Cardiac muscle cell (in vitro differentiated cells and primary cell): ENCODE results near the gene LPCAT2. TPM values are rescaled to one million over a fixed set of nuclear protein-coding genes. Genes with fewer than 3 reads are reported as not detected.

ENCODE experiments used
- DNase-seq, 2 donors: peaks; one replicate each; pipeline versions ENCODE4 v3.0.0 to v3.0.0-alpha.2; 2010 to 2017; ENCODE audit warnings: low read depth in 1 of 2, low spot score in 1 of 2
- H3K27ac ChIP-seq: fragments of 200-600 bp; sonication (generic); 2 replicates; pipeline ENCODE4 v1.5.1; 2016
- H3K27me3 ChIP-seq: fragments of 200-600 bp; sonication (generic); 2 replicates; pipeline ENCODE4 v1.6.0; 2016; ENCODE audit warnings: control low read depth
- H3K36me3 ChIP-seq: fragments of 200-600 bp; sonication (generic); 2 replicates; pipeline ENCODE4 v1.5.1; 2016; ENCODE audit warnings: control low read depth
- H3K4me1 ChIP-seq: fragments of 200-600 bp; sonication (generic); 2 replicates; pipeline ENCODE4 v1.8.1; 2017; ENCODE audit warnings: low read depth, mild to moderate bottlenecking, mixed run types
- H3K4me3 ChIP-seq: fragments of 200-600 bp; sonication (generic); 2 replicates; pipeline ENCODE4 v1.5.1; 2016; ENCODE audit warnings: mild to moderate bottlenecking
- H3K9me3 ChIP-seq: fragments of 200-600 bp; sonication (generic); 2 replicates; pipeline ENCODE4 v1.5.1; 2017; ENCODE audit warnings: low read depth, mild to moderate bottlenecking, control low read depth
- polyA plus RNA-seq: library from polyadenylated mRNA; unstranded; fragments of >200 nt; fragmentation: Nextera tagmentation; extraction: Ambion mirVana; gene quantifications from 2 replicates; pipeline ENCODE4 v1.2.1, GENCODE V29; 2016
- total RNA-seq: library from RNA; depleted of rRNA; stranded (reverse); fragments of >200 nt; gene quantifications from 2 replicates; pipeline ENCODE4 v1.2.3, GENCODE V29; 2016
- TF ChIP-seq, protein P1 (sequence below): IDR thresholded peaks from 2 replicates; pipeline ENCODE4 v1.5.1; 2012; ENCODE audit warnings: low read depth, mild to moderate bottlenecking, low read length

LPCAT2 gene
- total and polyA plus RNA-seq, 2 experiments from 2014 or later: 4.0 to 6.2 TPM

DNA sequence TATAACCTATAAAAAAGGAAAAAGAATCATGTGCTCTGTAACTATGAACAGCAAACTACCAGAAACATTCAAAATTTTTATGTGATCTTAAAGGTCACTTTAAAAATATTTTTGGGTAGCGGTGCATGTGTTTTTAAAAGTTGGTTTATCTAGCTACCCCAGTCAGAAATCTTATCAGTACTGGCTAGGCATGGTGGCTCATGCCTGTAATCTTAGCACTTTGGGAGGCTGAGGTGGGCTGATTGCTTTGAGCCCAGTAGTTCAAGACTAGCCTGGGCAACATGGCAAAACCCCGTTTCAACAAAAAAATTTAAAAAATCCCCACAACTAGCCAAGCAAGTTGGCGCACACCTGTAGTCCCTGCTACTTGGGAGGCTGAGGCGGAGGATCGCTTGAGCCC lies 61.3 kb downstream of the LPCAT2 start:
- no peaks in the 10 kb centered on the region for H3K9me3 ChIP-seq
- H3K36me3 ChIP-seq: no peaks in the 10 kb centered on the region
- no peak overlapping the region for H3K27ac ChIP-seq
- no peaks in the 10 kb centered on the region for H3K27me3 ChIP-seq
- H3K4me3 ChIP-seq: no peak overlapping the region
- no peak for DNase-seq
- TF ChIP-seq, protein P1, sequence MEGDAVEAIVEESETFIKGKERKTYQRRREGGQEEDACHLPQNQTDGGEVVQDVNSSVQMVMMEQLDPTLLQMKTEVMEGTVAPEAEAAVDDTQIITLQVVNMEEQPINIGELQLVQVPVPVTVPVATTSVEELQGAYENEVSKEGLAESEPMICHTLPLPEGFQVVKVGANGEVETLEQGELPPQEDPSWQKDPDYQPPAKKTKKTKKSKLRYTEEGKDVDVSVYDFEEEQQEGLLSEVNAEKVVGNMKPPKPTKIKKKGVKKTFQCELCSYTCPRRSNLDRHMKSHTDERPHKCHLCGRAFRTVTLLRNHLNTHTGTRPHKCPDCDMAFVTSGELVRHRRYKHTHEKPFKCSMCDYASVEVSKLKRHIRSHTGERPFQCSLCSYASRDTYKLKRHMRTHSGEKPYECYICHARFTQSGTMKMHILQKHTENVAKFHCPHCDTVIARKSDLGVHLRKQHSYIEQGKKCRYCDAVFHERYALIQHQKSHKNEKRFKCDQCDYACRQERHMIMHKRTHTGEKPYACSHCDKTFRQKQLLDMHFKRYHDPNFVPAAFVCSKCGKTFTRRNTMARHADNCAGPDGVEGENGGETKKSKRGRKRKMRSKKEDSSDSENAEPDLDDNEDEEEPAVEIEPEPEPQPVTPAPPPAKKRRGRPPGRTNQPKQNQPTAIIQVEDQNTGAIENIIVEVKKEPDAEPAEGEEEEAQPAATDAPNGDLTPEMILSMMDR: no peak
- no peaks in the 10 kb centered on the region for H3K4me1 ChIP-seq

DNA sequence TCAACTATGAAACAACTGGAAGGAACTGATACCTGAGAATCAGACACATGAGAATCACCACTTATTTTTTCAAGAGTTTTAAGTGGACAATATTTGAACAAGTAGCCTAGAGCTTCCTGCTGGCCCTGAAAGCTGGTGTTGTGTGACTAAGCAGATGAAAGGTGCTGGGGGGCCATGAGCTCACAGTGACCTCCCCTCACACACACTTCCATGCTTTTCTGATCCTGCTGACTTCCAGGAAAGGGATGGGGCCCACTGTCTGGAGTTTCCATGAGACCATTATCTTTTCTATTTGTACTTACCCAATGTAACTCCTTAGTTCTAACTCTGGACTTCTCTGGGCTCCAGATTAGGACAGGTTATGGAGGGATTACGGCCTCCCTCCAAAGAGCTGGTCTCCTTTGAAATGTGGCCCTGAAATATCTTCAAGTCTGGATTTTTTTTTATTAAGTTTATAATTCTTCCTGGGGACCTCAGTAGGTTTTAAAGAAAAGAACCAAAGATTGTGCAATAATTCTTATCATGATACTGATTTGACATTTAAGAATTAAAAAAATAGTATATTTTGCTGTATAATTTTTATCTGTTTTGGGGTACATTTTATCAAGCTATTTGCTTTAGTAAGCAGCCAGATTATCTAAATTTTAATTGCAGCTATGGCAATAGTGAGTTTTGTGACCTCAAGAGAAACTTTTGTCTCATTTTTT lies 62.5 kb downstream of the LPCAT2 start:
- Histone ChIP-seq H3K4me3 (no peak overlapping the region), H3K4me1 (no peaks in the 10 kb centered on the region), H3K27me3 (no peaks in the 10 kb centered on the region), H3K27ac (no peak overlapping the region), H3K36me3 (no peaks in the 10 kb centered on the region), H3K9me3 (no peaks in the 10 kb centered on the region)
- TF ChIP-seq, protein P1: no peak
- no peak for DNase-seq

DNA sequence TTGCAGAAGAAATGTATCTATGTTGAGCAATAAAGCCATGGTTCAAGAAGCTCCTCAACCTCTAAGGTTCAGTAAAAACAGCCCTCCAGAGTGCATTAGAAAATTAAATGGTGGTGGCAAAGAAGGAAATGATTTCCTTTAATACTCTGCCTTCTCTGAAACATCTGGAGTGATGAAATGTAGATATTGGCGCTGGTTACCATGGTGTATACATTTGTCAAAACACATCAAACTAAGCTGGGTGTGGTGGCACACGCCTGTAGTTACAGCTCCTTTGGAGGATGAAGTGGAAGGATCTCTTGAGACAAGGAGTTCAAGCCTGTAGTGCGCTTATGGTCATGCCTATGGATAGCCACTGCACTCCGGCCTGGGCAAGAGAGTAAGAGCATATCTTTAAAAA lies 63.6 kb downstream of the LPCAT2 start:
- Histone ChIP-seq H3K27ac (no peak overlapping the region), H3K4me1 (no peaks in the 10 kb centered on the region), H3K36me3 (no peaks in the 10 kb centered on the region), H3K27me3 (no peaks in the 10 kb centered on the region), H3K4me3 (no peak overlapping the region), H3K9me3 (no peaks in the 10 kb centered on the region)
- TF ChIP-seq, protein P1: no peak
- peak in 1 of 2 donors; percentile 30 for DNase-seq

DNA sequence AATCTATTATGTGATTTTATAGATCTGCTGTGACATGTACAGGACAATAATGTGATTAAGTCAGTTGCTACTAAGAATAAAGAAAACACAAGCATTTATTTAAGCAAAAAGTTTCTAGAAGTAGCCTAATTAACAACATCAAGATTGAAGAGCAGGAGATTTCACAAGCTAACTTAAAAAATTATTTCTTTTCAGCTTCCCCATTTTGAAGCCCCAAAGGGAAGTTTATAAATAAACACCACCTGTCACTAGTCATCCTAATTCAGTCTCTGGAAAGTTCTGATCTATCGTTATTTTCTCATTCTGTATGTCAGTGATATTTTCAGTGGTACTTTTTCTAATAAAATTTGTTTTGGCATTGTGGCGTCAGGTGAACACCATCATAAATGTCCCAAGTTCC lies 65.9 kb downstream of the LPCAT2 start:
- Histone ChIP-seq H3K9me3 (no peaks in the 10 kb centered on the region), H3K4me3 (no peak overlapping the region), H3K27me3 (no peaks in the 10 kb centered on the region), H3K36me3 (no peaks in the 10 kb centered on the region), H3K27ac (no peak overlapping the region), H3K4me1 (no peaks in the 10 kb centered on the region)
- TF ChIP-seq, protein P1: no peak
- DNase-seq: no peak

DNA sequence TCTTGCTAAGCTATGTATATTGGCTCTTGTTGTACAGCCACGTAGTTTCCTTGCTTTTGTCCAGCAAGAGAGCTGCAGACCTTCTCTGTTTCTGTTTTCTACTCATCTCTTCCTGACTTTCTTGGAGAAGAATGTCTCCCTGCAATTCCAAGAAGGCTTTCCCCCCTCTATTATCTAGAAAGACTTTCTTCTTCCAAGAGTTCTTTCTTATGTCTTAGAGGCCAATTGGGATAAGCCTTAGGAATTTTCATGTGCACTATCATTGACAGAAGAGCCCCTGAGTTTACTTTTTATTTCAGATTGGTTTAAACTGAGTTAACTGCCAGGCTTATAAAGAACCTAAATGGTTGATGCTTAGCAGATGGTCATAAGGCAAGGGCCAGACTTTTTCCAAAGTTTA lies 66.6 kb downstream of the LPCAT2 start:
- H3K27ac ChIP-seq: no peak overlapping the region

More for the DNA sequence above, 66.6 kb downstream of the LPCAT2 start:
- no peak for DNase-seq
- H3K4me1 ChIP-seq: no peaks in the 10 kb centered on the region
- H3K4me3 ChIP-seq: no peak overlapping the region
- H3K36me3 ChIP-seq: no peaks in the 10 kb centered on the region
- H3K27me3 ChIP-seq: no peaks in the 10 kb centered on the region
- no peaks in the 10 kb centered on the region for H3K9me3 ChIP-seq
- TF ChIP-seq, protein P1: no peak
